GM19193 (cell line): Measurements from ENCODE around the gene EEF1B2.

Experiments used
- POLR2A ChIP-seq: IDR thresholded peaks from 4 replicates; pipeline ENCODE4 v1.6.1; 2011; ENCODE audit not compliant: insufficient read depth, insufficient read length; ENCODE audit errors: extremely low read depth

The EEF1B2 gene

DNA sequence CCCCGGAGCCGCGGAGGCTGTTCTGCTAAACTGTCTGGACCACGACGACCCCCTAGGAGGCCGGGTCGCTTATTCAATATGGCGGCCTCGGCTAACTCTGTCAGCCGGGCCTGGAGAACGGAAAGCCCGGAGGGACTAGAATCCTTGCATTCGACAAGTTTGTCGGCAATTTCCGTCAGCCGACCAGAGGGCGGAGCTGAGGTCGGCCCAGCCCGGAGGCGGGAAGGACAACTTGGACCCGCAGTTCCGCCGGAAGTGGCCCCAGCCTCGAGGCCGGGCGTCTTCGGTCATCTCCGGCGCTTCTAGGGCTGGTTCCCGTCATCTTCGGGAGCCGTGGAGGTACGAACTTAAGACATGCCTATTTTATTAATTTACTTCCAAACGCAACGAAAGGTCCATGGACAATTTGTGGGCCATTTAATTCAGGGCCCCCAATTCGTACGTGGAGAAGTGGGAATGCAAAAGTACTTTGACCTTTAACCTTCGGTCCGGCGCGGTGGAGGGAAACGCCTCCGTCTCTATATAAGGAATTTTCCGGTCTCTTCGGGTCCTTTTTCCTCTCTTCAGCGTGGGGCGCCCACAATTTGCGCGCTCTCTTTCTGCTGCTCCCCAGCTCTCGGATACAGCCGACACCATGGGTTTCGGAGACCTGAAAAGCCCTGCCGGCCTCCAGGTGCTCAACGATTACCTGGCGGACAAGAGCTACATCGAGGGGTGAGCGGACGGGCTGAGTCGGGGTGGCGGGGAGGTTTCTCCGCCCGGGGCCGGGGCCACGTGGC is at the start of gene EEF1B2, which contains the start of gene NDUFS1:
Gene EEF1B2, plus strand, starts transcription at position 550 of the 779 bp plus-strand sequence. Its CDS starts 85 bp downstream, at position 635.
Gene NDUFS1, minus strand, starts transcription at position 99 of the 779 bp plus-strand sequence. CDS start 5,766 bp downstream, outside the sequence.
- TF ChIP-seq POLR2A: peak; percentile 73

DNA sequence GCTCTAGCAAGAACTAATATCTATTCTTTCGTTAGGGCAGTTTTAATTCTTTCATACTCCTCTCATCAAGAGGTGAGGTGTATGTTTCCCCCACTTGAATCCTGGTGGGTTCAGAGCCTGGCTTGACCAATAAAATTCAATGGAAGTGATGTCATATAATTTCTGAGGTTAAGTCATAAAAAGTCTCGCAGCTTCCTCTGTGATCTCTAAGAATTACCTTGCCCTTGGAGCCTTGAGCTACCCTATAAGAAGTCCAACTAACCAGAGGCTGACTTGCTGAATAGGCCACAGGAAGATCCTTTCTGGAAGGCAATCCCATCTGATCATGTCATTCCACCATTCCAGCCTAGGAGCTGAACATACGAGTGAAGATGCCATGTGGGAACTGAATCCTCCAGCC is 47.6 kb upstream of the EEF1B2 start:
- no peak for TF ChIP-seq POLR2A

DNA sequence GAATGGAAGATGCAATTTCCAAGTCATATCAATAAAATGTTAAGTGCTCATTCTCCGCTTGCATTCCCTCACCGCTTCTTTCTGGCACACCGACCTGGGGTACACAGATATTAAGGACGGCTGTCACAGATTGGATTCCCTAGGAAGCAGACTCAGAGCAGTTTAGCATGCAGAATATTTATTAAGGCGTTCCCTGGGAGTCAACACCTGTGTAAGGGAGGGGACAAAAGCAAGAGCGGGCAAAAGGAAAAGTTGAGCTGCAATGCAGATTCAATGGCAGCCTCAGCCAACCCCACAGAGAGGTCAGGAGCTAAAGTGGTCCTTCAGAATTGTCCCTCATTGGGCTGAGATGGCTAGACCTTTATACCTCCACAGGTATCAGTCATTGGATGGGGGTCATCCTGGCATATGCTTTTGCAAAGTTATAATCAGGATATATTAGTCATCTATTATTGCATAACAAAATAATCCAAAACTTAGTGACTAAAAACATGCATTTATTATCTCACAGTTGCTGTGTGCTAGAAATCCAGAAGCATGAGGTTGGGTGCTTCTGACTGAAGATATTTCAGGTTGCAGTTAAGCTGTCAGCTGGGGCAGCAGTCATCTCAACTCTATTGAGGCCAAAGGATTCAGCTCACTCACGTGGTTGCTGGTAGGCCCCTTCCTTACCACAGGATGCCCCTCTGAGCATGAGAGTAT is 46.7 kb upstream of the EEF1B2 start:
- no peak for TF ChIP-seq POLR2A

DNA sequence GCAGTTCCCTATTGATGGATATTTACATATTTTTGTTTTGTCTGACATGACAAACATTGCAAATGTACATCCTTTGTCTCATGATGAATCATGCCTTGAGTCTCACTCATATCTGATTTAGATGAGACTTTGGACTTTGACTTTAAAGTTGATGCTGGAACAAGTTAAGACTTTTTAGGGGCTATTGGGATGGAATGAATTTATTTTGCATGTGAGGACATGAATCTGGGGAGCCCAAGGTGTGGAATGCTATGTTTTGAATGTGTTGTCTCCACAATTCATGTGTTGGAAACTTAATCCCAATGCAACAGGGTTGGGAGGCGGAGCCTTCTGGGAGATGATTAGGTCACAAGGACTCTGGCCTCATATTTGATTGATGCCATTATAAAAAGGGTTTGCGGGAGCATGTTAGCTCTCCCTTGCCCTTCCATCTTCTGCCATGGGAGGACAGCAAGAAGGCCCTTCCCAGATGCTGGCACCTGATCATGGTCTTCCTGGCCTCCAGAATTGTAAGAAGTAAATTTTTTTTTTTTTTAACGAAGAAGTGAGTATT is 44.6 kb upstream of the EEF1B2 start:
- no peak for TF ChIP-seq POLR2A

DNA sequence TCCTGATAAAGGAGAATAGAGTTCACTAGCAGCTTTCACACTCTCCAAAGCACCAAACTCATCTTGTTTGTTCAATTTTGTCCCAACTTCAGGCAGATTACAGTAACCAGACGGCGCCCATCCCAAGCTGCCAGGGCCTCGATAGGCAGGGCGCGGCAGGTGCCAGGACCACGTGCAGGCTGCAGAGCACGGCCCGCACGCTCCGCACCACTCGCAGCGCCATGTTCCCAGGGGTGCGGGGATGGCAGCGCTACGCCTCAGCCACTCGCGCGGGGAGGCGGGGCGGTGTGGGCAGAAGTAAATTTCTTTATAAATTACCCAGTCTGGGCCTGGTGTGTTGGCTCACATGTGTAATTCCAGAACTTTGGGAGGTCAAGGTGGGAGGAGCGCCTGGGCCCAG is 43.4 kb upstream of the EEF1B2 start:
- TF ChIP-seq POLR2A: no peak

DNA sequence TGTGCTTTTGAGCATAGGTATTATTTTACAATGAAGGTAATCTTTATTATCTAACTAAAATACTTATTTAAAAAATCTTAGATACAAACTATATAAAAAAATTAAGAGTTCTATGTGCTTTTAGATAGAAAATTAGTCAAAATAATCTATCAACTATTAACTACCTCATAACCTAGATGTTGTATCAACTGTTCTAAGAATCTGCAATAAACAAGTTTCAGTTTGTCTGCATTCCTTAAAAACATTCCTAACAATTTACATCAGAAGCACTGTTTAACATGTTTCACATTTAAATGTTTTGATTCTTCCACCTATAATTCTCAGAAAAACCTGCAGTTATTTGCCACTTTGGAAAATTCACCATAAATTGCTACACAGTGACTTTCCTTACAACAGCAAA is 33.8 kb upstream of the EEF1B2 start:
- no peak for TF ChIP-seq POLR2A

DNA sequence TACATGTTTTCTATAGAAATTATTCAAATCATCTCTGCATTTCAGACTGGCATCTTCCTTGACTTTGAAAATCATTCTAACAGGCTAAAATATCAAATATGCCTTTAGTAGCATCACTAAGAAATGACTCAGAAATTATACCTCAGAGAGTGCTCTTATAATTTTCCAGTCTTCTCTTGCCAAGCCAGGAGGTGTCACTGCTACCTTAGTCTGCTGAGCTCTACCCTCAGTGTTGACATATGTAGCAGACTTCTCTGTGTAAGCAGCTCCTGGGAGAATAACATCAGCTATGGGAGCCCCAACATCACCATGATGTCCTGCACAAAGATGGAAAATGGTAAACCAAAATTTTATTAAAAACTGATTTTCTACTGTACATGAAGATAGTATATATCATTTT is 32.0 kb upstream of the EEF1B2 start:
- TF ChIP-seq POLR2A: no peak

DNA sequence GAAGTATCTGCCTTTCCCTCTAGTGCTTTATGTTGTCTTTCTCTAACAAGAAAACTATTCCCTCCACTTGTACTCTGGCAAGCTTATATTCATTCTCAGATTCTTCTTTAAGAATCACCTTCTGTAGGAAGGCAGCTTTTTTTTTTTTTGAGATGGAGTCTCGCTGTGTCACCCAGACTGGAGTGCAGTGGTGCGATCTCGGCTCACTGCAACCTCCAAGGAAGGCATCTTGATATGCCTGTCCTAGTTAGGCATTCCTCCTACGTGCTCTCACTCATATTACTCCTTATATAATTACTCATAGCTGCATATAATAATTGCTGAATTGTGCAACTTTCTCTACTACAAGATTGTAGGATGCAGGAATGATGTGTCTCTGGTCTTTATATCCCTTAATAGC is 16.2 kb upstream of the EEF1B2 start:
- TF ChIP-seq POLR2A: no peak

DNA sequence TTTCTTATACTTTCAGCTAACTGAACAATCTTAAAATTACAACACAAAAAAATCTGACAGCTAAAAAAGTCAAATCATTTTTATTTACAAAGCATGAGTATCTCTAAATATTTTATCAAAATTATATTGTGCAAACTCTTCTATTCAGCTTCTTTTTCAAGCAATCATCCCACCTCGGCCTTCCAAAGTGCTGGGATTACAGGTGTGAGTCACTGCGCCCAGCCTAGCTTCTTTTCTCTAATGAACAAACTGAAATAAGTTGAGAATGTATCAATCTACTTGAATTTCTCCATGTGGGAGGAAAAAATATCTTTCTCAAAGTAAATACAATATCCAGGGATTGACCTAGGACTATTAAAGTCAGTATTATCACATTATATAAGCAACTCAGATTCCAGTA is 15.3 kb upstream of the EEF1B2 start:
- no peak for TF ChIP-seq POLR2A

DNA sequence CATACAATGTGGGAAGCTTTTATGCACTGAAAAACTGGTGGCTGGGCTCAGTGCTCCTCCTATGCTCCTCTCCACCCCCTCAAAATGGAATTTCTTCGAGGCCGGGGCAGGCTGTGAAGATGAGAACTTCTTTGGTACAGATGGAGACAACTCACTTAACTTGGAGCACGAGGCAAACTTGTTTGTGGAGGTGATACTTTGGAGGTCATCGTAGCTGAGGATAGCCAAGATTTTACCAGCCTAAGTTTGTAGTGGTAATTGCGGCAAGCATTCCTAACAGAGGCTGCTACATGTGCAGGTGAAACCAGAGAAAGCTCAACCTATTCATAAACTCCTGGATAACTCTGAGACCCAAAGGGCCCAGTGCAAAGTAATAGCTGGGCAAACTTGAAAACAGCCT is 14.0 kb upstream of the EEF1B2 start:
- TF ChIP-seq POLR2A: no peak

DNA sequence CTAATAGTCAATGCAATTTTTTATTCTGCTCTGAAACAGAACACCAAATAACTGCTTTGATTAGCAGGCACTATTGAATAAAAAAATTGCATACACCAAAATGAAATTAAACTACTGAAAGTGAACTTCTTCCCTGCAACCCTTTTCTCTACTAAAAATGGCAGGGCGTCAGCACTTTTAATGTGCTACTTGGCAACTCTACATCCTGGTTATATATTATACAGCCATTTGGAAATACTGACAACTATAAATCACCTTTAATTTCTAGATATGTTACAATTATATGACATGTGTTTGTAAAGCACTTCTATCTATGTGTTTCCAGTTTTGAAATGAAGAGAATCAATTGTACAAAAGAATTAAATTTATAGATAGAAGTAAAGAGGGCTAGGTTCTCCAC is 10.4 kb upstream of the EEF1B2 start:
- no peak for TF ChIP-seq POLR2A

DNA sequence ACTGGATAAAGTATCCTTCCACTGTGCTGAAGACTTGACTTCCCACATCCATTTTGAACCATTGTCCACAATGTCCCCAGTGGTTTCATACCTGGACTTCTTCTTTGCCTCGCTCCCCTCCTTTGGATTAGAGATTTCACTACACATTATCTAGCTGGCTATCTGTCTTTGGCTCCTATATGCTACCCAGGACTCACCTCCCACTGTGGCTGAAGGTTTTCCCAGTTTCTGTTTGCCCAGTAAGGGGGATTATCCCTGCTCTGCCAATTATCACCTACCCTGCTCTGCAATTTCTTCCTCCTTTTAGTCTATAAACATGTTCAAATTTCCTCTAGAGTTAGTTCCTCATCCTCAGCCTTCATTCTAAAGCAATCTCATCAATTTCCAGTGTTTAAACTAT is 9.5 kb upstream of the EEF1B2 start:
- no peak for TF ChIP-seq POLR2A

DNA sequence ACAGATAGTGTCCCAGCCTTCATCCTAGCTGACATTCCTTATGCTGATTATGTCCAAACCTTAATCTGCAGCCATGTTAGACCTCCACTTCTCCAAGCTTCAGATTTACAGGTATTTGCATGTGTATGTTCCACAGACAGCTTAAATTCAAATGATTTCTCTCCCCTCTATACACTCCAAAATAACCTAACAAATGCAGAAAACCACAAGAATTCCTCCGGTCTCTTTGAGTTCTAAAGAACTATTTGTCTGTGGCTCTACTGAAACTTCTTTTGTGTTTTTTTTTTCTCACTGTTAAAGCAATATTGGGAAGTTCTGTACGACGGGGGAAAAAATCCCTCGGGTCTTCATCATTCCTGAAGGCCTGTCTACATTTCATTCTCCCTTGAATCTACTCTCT is 9.1 kb upstream of the EEF1B2 start:
- TF ChIP-seq POLR2A: no peak

DNA sequence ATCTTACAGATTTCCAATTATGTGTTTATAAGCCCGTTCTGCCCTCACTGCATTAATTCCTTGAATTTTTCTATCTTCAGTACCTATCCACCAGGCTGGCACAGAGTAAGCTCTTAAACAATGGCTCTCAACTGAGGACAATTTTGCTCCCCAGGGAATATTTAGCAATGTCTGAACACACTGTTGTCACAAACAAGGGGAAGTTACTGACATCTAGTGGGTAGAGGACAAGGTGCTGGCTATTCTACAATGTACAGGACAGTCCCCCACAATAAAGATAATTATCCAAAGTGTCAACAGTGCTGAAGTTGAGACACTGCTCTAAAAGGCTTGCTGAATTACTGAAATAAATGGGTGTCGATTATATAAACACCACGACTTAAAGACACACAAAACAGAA is 5.5 kb upstream of the EEF1B2 start:
- TF ChIP-seq POLR2A: no peak

DNA sequence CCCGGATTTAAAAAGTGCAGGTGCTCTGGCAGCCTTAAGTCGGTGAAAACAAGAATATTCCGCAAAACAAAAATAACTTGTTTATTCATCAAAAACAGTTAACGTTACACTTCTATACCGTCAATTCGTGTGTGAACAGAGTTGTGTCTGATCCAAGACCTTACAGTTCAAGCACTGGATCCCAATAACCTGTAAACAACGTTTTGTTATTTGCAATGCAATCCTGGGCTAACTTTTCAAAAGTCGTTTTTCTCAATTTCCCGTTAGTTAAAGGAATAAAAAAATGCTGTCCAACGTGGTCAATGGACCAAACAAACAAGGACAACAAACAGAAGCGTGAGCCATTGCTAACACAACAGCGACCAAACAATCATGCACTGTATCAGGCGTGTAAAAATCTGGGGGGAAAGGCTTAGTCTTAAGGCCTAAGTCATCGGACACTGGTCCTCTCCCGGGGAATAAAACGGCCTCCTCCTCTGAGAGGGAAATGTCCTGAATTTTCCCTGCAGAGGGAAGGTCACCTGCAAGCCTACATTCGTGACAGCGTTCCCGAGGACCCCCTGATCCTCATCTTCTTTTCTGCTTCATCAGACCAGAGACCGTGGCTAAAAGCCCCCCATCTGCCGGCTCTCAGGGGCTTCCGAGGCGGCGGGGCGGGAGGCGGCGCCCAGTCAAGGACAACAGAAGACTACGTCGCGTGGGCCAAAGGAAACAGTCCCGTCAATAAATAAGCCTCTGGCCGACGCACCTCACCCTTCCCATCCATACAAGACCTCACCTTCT is 941 bp upstream of the EEF1B2 start:
- TF ChIP-seq POLR2A: no peak
